IMR-90 (cell line): ENCODE measurements around the gene AGPAT3. TPM values are rescaled to one million over a fixed set of nuclear protein-coding genes. Genes with fewer than 3 reads are reported as not detected.

Experiments used
- ATAC-seq: fragments of 200-7000 bp; cut with Tn5 transposase; 2 replicates; pipeline ENCODE4 v1.9.1; 2020; ENCODE audit warnings: low read depth, mild to moderate bottlenecking, moderate library complexity
- BruUV-seq: library from RNA; stranded (reverse); fragments of 400-500 nt; replicated peaks from 2 replicates; lab custom pipeline; 2021; lab: Mats Ljungman, UMichigan
- CTCF ChIA-PET: fragments of 300-600 bp; formaldehyde crosslinking; extraction: SDS; loops from one replicate; lab custom pipeline; 2021; ENCODE audit warnings: antibody characterized with exemption; lab: Yijun Ruan, JAX
- POLR2A ChIA-PET: fragments of 300-600 bp; sonication (Branson Sonifier 250); formaldehyde crosslinking; loops from one replicate; lab custom pipeline; 2022; ENCODE audit warnings: antibody characterized with exemption; ENCODE audit not compliant: unreplicated experiment; lab: Charles Lee
- DNase-seq: peaks from one replicate; pipeline ENCODE4 v3.0.0; 2013
- H2AFZ ChIP-seq: replicated peaks from 2 replicates; pipeline ENCODE3; 2013; ENCODE audit warnings: low read length, mild to moderate bottlenecking; ENCODE audit not compliant: poor library complexity
- H2AK5ac ChIP-seq: 2 replicates; pipeline ENCODE4 v1.6.1; 2013; ENCODE audit warnings: low read depth, low read length, inconsistent platforms
- H2AK9ac ChIP-seq: replicated peaks from 2 replicates; pipeline ENCODE3; 2013; ENCODE audit warnings: mild to moderate bottlenecking, low read depth, low read length, moderate library complexity; ENCODE audit not compliant: poor library complexity
- H2BK120ac ChIP-seq: 2 replicates; pipeline ENCODE4 v1.6.1; 2013; ENCODE audit warnings: low read depth, low read length, inconsistent platforms
- H2BK15ac ChIP-seq: 3 replicates; pipeline ENCODE4 v1.6.1; 2013; ENCODE audit warnings: low read depth, low read length, inconsistent platforms
- H2BK20ac ChIP-seq: 2 replicates; pipeline ENCODE4 v1.6.1; 2013; ENCODE audit warnings: low read depth, mild to moderate bottlenecking, inconsistent platforms, low read length, moderate library complexity
- H2BK5ac ChIP-seq: 2 replicates; pipeline ENCODE4 v1.6.1; 2013; ENCODE audit warnings: mild to moderate bottlenecking, low read depth, low read length, inconsistent platforms; ENCODE audit not compliant: poor library complexity, severe bottlenecking
- H3K14ac ChIP-seq: replicated peaks from 2 replicates; pipeline ENCODE4 v1.6.1; 2013; ENCODE audit warnings: low read depth, low read length, inconsistent platforms
- H3K18ac ChIP-seq: 2 replicates; pipeline ENCODE4 v1.6.1; 2013; ENCODE audit warnings: low read depth, low read length, control low read depth
- H3K23ac ChIP-seq: 2 replicates; pipeline ENCODE4 v1.6.1; 2013; ENCODE audit warnings: low read depth, low read length, inconsistent platforms
- H3K27ac ChIP-seq: 2 replicates; pipeline ENCODE4 v1.5.1; 2013; ENCODE audit warnings: mild to moderate bottlenecking, control low read depth, low read length; ENCODE audit not compliant: insufficient read depth
- H3K27me3 ChIP-seq: 2 replicates; pipeline ENCODE4 v1.6.1; 2013; ENCODE audit warnings: low read length; ENCODE audit not compliant: control insufficient read depth, insufficient read depth
- H3K36me3 ChIP-seq: 2 replicates; pipeline ENCODE4 v1.6.1; 2013; ENCODE audit warnings: low read length, mixed read lengths; ENCODE audit not compliant: control insufficient read depth, insufficient read depth
- H3K4ac ChIP-seq: 2 replicates; pipeline ENCODE4 v1.6.1; 2013; ENCODE audit warnings: low read depth, low read length, inconsistent platforms
- H3K4me1 ChIP-seq: 2 replicates; pipeline ENCODE4 v1.6.1; 2013; ENCODE audit warnings: low read length, mixed read lengths; ENCODE audit not compliant: control insufficient read depth, insufficient read depth
- H3K4me2 ChIP-seq: 2 replicates; pipeline ENCODE4 v1.6.1; 2013; ENCODE audit warnings: low read depth, mild to moderate bottlenecking, control low read depth, low read length, moderate library complexity
- H3K4me3 ChIP-seq: 2 replicates; pipeline ENCODE4 v1.5.1; 2013; ENCODE audit warnings: low read depth, mild to moderate bottlenecking, control low read depth, low read length, moderate library complexity; ENCODE audit not compliant: insufficient read depth
- H3K56ac ChIP-seq: 2 replicates; pipeline ENCODE4 v1.6.1; 2013; ENCODE audit warnings: low read length, inconsistent platforms; ENCODE audit not compliant: insufficient read depth; ENCODE audit errors: extremely low read depth
- H3K79me1 ChIP-seq, 2 experiments: 2 replicates each; pipeline ENCODE4 v1.6.1; 2013; ENCODE audit warnings: low read length in 2 of 2, inconsistent platforms in 1 of 2, low read depth in 1 of 2
- H3K9ac ChIP-seq: 2 replicates; pipeline ENCODE4 v1.6.1; 2013; ENCODE audit warnings: low read depth, low read length, control low read depth
- H3K9me1 ChIP-seq: 2 replicates; pipeline ENCODE4 v1.6.1; 2013; ENCODE audit warnings: low read length, inconsistent platforms; ENCODE audit not compliant: insufficient read depth
- H3K9me3 ChIP-seq: 2 replicates; pipeline ENCODE4 v1.6.1; 2013; ENCODE audit warnings: low read length; ENCODE audit not compliant: control insufficient read depth, insufficient read depth
- H4K20me1 ChIP-seq: 2 replicates; pipeline ENCODE4 v1.6.1; 2013; ENCODE audit warnings: low read length, inconsistent platforms; ENCODE audit not compliant: insufficient read depth
- H4K5ac ChIP-seq: 2 replicates; pipeline ENCODE4 v1.6.1; 2013; ENCODE audit warnings: mild to moderate bottlenecking, low read depth, low read length, control low read depth
- H4K8ac ChIP-seq, 2 experiments: 2 replicates each; pipeline ENCODE4 v1.6.1; 2013; ENCODE audit warnings: low read depth in 2 of 2, low read length in 2 of 2, control low read depth in 1 of 2, inconsistent platforms in 1 of 2
- H4K91ac ChIP-seq: 2 replicates; pipeline ENCODE4 v1.6.1; 2013; ENCODE audit warnings: low read depth, low read length, inconsistent platforms; ENCODE audit not compliant: insufficient read depth
- BHLHE40 ChIP-seq: fragments of 150-350 bp; IDR thresholded peaks from 2 replicates; pipeline ENCODE4 v1.6.1; 2016; ENCODE audit warnings: mild to moderate bottlenecking, low read depth, low read length
- MAZ ChIP-seq: IDR thresholded peaks from 2 replicates; pipeline ENCODE4 v1.6.1; 2012; ENCODE audit warnings: low read depth, mild to moderate bottlenecking, low read length, improper control_type of control experiment, moderate library complexity, borderline replicate concordance
- WGBS, 2 experiments: methylation state at CpG; one replicate each; pipeline versions ENCODE4 v1.1.5 to v1.1.7; 2013; ENCODE audit warnings: missing lambda C conversion rate in 2 of 2; ENCODE audit not compliant: insufficient read length in 1 of 2; ENCODE audit errors: extremely low coverage in 2 of 2; 5-methylcytosine and 5-hydroxymethylcytosine counted together
- dilution Hi-C: fragments of 300-500 bp; cut with HindIII; formaldehyde crosslinking; loops from one replicate; pipeline ENCODE4 v1.14.3; 2018; ENCODE audit warnings: low sequenced_read_pairs; ENCODE audit not compliant: unreplicated experiment
- in situ Hi-C: fragments of 300-500 bp; cut with MboI; formaldehyde crosslinking; loops from 3 replicates; pipeline ENCODE4 v1.14.3; 2019; ENCODE audit warnings: low sequenced_read_pairs, inconsistent platforms, mixed read lengths
- intact Hi-C: fragments of 100-400 bp; cut with micrococcal nuclease; formaldehyde crosslinking; loops from 2 replicates; pipeline ENCODE4 v1.10.0; 2022
- polyA plus RNA-seq, 3 experiments: library from polyadenylated mRNA; depleted of rRNA; stranded (reverse); fragments of >200 nt; gene quantifications; 2 replicates each; pipeline ENCODE4 v1.2.3, GENCODE V29; 2012; ENCODE audit warnings: low replicate concordance in 1 of 3
- total RNA-seq: library from RNA; depleted of rRNA; stranded (reverse); fragments of >200 nt; gene quantifications from 2 replicates; pipeline ENCODE4 v1.2.3, GENCODE V29; 2012

AGPAT3 gene
- total and polyA plus RNA-seq, 2 of the 4 experiments (the other 2 are of a cell fraction) = 27.1 to 38.7 TPM

DNA sequence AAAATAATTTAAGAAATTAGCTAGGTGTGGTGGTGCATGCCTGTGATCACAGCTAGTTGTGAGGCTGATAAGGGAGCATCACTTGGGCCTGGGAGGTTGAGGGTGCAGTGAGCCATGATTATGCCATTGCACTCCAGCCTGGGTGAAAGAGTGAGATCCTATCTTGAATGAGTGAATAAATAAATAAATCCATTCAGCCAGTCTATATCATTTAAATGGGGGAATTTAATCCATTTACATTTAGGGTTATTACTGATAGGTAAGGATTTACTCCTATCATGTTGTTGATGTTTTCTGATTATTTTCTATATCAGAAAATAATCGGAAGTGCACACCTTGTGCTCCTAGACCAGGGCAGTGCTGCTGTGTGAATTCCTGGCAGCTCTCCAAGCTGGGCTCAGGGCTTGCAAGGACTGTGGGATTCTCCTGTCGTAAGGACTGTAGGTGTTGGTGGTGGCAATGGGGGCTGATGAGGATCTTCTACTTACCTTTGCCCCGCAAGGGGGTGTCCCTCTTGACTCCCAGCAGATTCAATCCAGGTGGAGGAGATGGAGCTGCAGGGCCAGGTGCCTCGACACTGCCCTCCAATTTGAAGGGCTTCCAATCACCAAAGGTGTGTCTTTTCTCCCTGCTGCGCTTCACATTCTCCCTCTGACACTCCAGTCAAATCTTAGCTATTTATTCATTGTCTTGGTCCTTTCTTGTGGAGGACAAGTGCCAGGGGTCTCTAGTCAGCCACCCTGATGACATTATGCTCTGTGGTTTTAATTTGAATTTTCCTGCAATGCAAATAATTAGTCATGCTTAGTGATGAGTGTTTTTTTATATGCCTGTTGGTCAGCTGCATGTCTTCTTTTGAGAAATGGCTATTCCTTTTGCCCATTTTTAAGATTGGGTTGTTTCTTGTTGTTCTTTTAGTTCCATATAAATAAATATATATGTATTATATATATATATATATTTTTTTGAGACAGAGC is 133.0 kb downstream of the AGPAT3 start:
- Histone ChIP-seq H3K79me1 (no peaks in the 10 kb centered on the region), H2BK120ac (no peak overlapping the region), H2BK5ac (no peak overlapping the region), H4K8ac (no peak overlapping the region), H3K4me2 (no peak overlapping the region), H3K4ac (no peak overlapping the region), H3K9ac (no peak overlapping the region), H3K27me3 (peaks cover 12% of the 10 kb centered on the region; the same call in 1 of the 2 replicates), H2BK15ac (no peak overlapping the region), H3K23ac (no peak overlapping the region), H2AFZ (no peak overlapping the region), H3K4me1 (no peaks in the 10 kb centered on the region), H4K20me1 (no peaks in the 10 kb centered on the region), H3K56ac (no peak overlapping the region), H3K14ac (no peak overlapping the region), H3K18ac (no peak overlapping the region), H3K9me1 (no peaks in the 10 kb centered on the region), H3K9me3 (peaks cover 2% of the 10 kb centered on the region; the same call in 1 of the 2 replicates), H2AK5ac (no peak overlapping the region), H3K4me3 (no peak overlapping the region), H2BK20ac (no peak overlapping the region), H3K36me3 (no peaks in the 10 kb centered on the region), H2AK9ac (no peak overlapping the region), H3K27ac (no peak overlapping the region), H4K5ac (no peak overlapping the region), H4K91ac (no peak overlapping the region)
- ChIA-PET CTCF (no interaction called here), POLR2A (no interaction called here)
- no peak for ATAC-seq
- intact Hi-C loops = no loop called here
- BruUV-seq = no TSS peak
- TF ChIP-seq MAZ (no peak), BHLHE40 (no peak)
- WGBS, 2 experiments = no CpG with 5 or more reads among the region's 5 CpGs
- no peak for DNase-seq
- in situ Hi-C loops = no loop called here
- dilution Hi-C loops = no loop called here
